ENCODE data around the gene ADRA2C.

The ADRA2C gene

DNA sequence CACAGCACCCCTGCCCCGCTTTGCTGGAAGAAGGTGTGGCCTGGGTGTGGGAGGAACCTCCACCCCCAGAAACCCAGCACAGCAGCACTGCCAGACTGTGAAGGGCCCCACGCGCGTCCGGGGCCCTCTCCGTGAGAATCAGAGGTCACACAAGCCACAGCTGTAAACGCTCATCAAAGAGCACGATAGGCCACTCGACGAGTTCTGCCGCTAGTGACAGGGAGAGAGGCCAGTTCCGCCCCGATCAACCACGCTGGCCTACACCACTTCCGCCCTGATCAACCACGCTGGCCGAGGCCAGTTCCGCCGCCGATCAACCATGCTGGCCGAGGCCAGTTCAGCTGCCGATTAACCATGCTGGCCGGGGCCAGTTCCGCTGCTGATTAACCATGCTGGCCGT is 25.9 kb upstream of the ADRA2C start:
- Histone ChIP-seq H3K4me1 (ENCODE audit: low read length) (no peaks in the 10 kb centered on the region), H3K27ac (ENCODE audit: low read length) (no peak overlapping the region), H3K4me3 (ENCODE audit: low read length) (no peak overlapping the region), H3K27me3 (ENCODE audit: low read depth, low read length) (peaks cover 11% of the 10 kb centered on the region; the same call in 1 of the 2 replicates), H3K4me2 (ENCODE audit: low read length) (no peak overlapping the region), H4K20me1 (ENCODE audit: insufficient read depth, low read length) (no peaks in the 10 kb centered on the region), H3K36me3 (replicated peaks; ENCODE audit: low read depth, low read length) (no peaks in the 10 kb centered on the region), H3K79me2 (ENCODE audit: low read length) (no peaks in the 10 kb centered on the region), H3K9ac (ENCODE audit: low read length) (no peak overlapping the region), H3K9me3 (ENCODE audit: insufficient read depth, low read length) (no peaks in the 10 kb centered on the region), H2AFZ (ENCODE audit: low read depth, low read length) (no peak overlapping the region)
- TF ChIP-seq, protein P1, sequence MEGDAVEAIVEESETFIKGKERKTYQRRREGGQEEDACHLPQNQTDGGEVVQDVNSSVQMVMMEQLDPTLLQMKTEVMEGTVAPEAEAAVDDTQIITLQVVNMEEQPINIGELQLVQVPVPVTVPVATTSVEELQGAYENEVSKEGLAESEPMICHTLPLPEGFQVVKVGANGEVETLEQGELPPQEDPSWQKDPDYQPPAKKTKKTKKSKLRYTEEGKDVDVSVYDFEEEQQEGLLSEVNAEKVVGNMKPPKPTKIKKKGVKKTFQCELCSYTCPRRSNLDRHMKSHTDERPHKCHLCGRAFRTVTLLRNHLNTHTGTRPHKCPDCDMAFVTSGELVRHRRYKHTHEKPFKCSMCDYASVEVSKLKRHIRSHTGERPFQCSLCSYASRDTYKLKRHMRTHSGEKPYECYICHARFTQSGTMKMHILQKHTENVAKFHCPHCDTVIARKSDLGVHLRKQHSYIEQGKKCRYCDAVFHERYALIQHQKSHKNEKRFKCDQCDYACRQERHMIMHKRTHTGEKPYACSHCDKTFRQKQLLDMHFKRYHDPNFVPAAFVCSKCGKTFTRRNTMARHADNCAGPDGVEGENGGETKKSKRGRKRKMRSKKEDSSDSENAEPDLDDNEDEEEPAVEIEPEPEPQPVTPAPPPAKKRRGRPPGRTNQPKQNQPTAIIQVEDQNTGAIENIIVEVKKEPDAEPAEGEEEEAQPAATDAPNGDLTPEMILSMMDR (IDR thresholded peaks at IDR 0.05; ENCODE audit: low read depth, low read length), result no peak
- no peak for TF ChIP-seq EZH2phosphoT487 (IDR thresholded peaks at IDR 0.05; ENCODE audit: low read depth)

DNA sequence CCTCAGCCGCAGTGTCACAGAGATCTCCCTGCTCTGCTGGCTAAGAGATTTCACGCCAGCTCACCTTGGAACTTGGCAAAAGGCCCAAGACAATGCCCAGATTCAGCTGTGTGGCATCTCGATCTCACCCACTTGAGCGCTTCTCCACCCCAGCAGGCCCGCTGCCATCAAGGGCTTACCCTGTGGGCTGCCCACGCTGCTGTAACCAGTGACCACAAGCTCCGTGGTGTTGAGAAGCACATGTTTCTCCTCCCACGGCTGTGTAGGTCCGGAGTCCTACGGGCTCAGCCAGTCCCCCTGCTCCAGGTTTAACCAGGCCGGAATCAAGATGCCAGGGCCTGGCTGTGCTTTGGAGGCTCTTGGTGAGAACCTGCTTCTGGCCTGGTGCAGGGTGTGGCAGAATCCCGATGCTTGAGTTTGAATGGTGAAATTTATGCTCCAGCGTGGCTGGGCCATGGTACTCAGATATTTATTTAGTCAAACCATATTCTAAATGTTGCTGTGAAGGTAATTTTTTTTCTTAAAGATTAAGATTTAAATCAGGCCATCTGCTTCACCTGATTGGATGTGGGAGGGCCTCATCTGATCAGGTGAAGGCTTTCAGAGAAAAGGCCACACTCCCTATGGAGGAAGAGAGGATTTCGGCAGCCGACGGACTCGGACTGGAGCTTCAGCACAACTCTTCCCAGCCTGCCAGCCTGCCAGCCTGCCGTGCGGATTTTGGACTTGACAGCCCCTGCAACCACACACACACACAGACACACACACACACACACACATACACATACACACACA is 24.8 kb upstream of the ADRA2C start:
- Histone ChIP-seq H3K4me1 (ENCODE audit: low read length) (no peaks in the 10 kb centered on the region), H3K79me2 (ENCODE audit: low read length) (no peaks in the 10 kb centered on the region), H4K20me1 (ENCODE audit: insufficient read depth, low read length) (no peaks in the 10 kb centered on the region), H3K36me3 (replicated peaks; ENCODE audit: low read depth, low read length) (no peaks in the 10 kb centered on the region), H2AFZ (ENCODE audit: low read depth, low read length) (no peak overlapping the region), H3K27ac (ENCODE audit: low read length) (no peak overlapping the region), H3K9ac (ENCODE audit: low read length) (no peak overlapping the region), H3K4me2 (ENCODE audit: low read length) (no peak overlapping the region), H3K9me3 (ENCODE audit: insufficient read depth, low read length) (no peaks in the 10 kb centered on the region), H3K27me3 (ENCODE audit: low read depth, low read length) (peaks cover 6% of the 10 kb centered on the region; the same call in 1 of the 2 replicates), H3K4me3 (ENCODE audit: low read length) (no peak overlapping the region)
- TF ChIP-seq EZH2phosphoT487 (IDR thresholded peaks at IDR 0.05; ENCODE audit: low read depth), result no peak

DNA sequence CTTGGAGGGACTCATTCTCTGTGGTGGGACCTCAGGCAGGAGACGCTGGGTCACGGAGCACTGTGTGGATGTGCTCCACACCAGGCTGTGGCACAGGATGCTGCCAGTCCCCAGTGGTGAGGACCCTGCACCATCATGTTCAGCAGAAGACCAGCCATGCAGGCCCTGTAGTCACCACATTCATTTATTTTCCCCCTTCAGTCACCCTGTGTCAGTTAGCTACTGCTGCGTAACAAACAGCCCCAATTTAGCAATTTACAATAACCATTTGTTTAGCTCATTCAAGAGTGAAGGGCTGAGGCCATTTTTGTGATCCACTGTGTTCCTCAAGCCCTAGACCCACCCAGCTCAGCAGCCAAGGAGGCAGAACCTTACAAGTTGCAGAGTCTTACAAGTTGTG is 23.6 kb upstream of the ADRA2C start:
- H3K79me2 ChIP-seq (ENCODE audit: low read length), result no peaks in the 10 kb centered on the region
- H3K9ac ChIP-seq (ENCODE audit: low read length), result no peak overlapping the region
- no peaks in the 10 kb centered on the region for H3K4me1 ChIP-seq (ENCODE audit: low read length)
- H3K4me3 ChIP-seq (ENCODE audit: low read length), result no peak overlapping the region
- no peak for TF ChIP-seq EZH2phosphoT487 (IDR thresholded peaks at IDR 0.05; ENCODE audit: low read depth)
- TF ChIP-seq, protein P1 (IDR thresholded peaks at IDR 0.05; ENCODE audit: low read depth, low read length), result no peak
- H3K27me3 ChIP-seq (ENCODE audit: low read depth, low read length), result peaks cover 6% of the 10 kb centered on the region
- H3K9me3 ChIP-seq (ENCODE audit: insufficient read depth, low read length), result no peaks in the 10 kb centered on the region
- no peak overlapping the region for H3K27ac ChIP-seq (ENCODE audit: low read length)
- H4K20me1 ChIP-seq (ENCODE audit: insufficient read depth, low read length), result no peaks in the 10 kb centered on the region
- H3K4me2 ChIP-seq (ENCODE audit: low read length), result no peak overlapping the region
- H3K36me3 ChIP-seq (replicated peaks; ENCODE audit: low read depth, low read length), result no peaks in the 10 kb centered on the region
- no peak overlapping the region for H2AFZ ChIP-seq (ENCODE audit: low read depth, low read length)

DNA sequence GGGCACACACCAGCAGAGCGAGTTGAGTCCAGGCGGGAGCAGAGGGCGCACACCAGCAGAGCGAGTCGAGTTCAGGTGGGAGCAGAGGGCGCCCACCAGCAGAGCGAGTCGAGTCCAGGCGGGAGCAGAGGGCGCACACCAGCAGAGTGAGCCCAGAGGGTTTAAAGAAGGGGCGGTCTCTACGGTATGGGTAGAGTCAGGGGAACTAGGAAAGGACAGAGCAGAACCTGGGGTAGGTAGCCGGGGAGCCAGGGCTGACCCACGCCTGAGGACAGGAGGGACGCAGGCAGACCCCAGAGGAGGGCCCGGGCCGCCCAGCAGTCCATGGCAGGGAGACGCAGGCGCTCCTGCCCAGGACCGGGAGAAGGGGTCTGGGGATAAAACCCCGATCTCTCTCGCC is 22.0 kb upstream of the ADRA2C start:
- H3K27ac ChIP-seq (ENCODE audit: low read length), result no peak overlapping the region
- H3K4me1 ChIP-seq (ENCODE audit: low read length), result no peaks in the 10 kb centered on the region
- no peak overlapping the region for H3K4me3 ChIP-seq (ENCODE audit: low read length)
- H3K27me3 ChIP-seq (ENCODE audit: low read depth, low read length), result peaks cover 14% of the 10 kb centered on the region
- H3K36me3 ChIP-seq (replicated peaks; ENCODE audit: low read depth, low read length), result no peaks in the 10 kb centered on the region
- TF ChIP-seq, protein P1 (IDR thresholded peaks at IDR 0.05; ENCODE audit: low read depth, low read length), result no peak
- no peak for TF ChIP-seq EZH2phosphoT487 (IDR thresholded peaks at IDR 0.05; ENCODE audit: low read depth)
- H3K9ac ChIP-seq (ENCODE audit: low read length), result no peak overlapping the region
- no peak overlapping the region for H3K4me2 ChIP-seq (ENCODE audit: low read length)
- no peak overlapping the region for H2AFZ ChIP-seq (ENCODE audit: low read depth, low read length)
- no peaks in the 10 kb centered on the region for H4K20me1 ChIP-seq (ENCODE audit: insufficient read depth, low read length)
- no peaks in the 10 kb centered on the region for H3K79me2 ChIP-seq (ENCODE audit: low read length)
- H3K9me3 ChIP-seq (ENCODE audit: insufficient read depth, low read length), result no peaks in the 10 kb centered on the region
